Left forelimb (tissue), 1 donor: Measurements from ENCODE around the gene PHEX.

Experiments
- DNase-seq: peaks from one replicate; pipeline ENCODE4 v3.0.0-alpha.2; 2018; ENCODE audit warnings: low spot score

Gene PHEX

GRCh38 chrX:22040184-22040583 is 8.1 kb downstream of the PHEX start:
- no peak for DNase-seq

GRCh38 chrX:22041907-22042530 is 9.9 kb downstream of the PHEX start:
- DNase-seq = no peak

- no peak for DNase-seq
Measured at GRCh38 chrX:22043872-22044271, 11.7 kb downstream of the PHEX start.

GRCh38 chrX:22047468-22047867 is 15.3 kb downstream of the PHEX start:
- DNase-seq = no peak

GRCh38 chrX:22053481-22053880 is 21.4 kb downstream of the PHEX start:
- no peak for DNase-seq

- DNase-seq = no peak
Measured at GRCh38 chrX:22056235-22056634, 24.1 kb downstream of the PHEX start.

GRCh38 chrX:22057667-22058066 is 25.5 kb downstream of the PHEX start:
- no peak for DNase-seq

- no peak for DNase-seq
Measured at GRCh38 chrX:22059775-22060174, 27.6 kb downstream of the PHEX start.

GRCh38 chrX:22060415-22061280 is 28.5 kb downstream of the PHEX start:
- no peak for DNase-seq

GRCh38 chrX:22063284-22063683 is 31.2 kb downstream of the PHEX start:
- no peak for DNase-seq

GRCh38 chrX:22069586-22069985 is 37.5 kb downstream of the PHEX start:
- no peak for DNase-seq

- DNase-seq = no peak
Measured at GRCh38 chrX:22073928-22074327, 41.8 kb downstream of the PHEX start.

- DNase-seq = no peak
Measured at GRCh38 chrX:22078117-22078516, 46.0 kb downstream of the PHEX start.

GRCh38 chrX:22081475-22082092 is 49.5 kb downstream of the PHEX start:
- no peak for DNase-seq

- no peak for DNase-seq
Measured at GRCh38 chrX:22086003-22086402, 53.9 kb downstream of the PHEX start.

GRCh38 chrX:22087011-22087557 is 55.0 kb downstream of the PHEX start:
- DNase-seq = no peak

- no peak for DNase-seq
Measured at GRCh38 chrX:22088326-22088725, 56.2 kb downstream of the PHEX start.

GRCh38 chrX:22090181-22090580 is 58.1 kb downstream of the PHEX start:
- no peak for DNase-seq

- no peak for DNase-seq
Measured at GRCh38 chrX:22093550-22093949, 61.4 kb downstream of the PHEX start.

- peak; percentile 70 for DNase-seq
Measured at GRCh38 chrX:22095286-22095685, 63.2 kb downstream of the PHEX start.

- DNase-seq = no peak
Measured at GRCh38 chrX:22095856-22096255, 63.7 kb downstream of the PHEX start.

GRCh38 chrX:22097012-22097694 is 65.0 kb downstream of the PHEX start:
- DNase-seq = no peak
